Measurements from ENCODE around the gene ZNF319. TPM values are rescaled to one million over a fixed set of nuclear protein-coding genes. Genes with fewer than 3 reads are reported as not detected.
A peak's percentile ranks its signal among the peaks of the same experiment; 100 is the strongest.

ZNF319 gene
- total and polyA plus RNA-seq, 2 of the 13 experiments (the other 11 are each of a cell fraction or from before 2014, with no cell fraction given): 2.4 to 3.6 TPM

- no peak for FAIRE-seq
- Histone ChIP-seq H3K4me2 (ENCODE audit: low read depth, low read length) (no peak overlapping the region), H3K27ac (ENCODE audit: extremely low read length, insufficient read depth, low read length) (no peak overlapping the region), H3K36me3 (replicated peaks in 1 of 2; ENCODE audit: control insufficient read depth in 1 of 2, insufficient read depth in 2 of 2, low read length in 2 of 2) (no peaks in the 10 kb centered on the region), H3K9ac (ENCODE audit: insufficient read depth, low read depth, low read length) (no peak overlapping the region), H4K20me1 (ENCODE audit: insufficient read depth, low read length) (no peaks in the 10 kb centered on the region), H3K27me3 (ENCODE audit: control insufficient read depth in 1 of 2, insufficient read depth in 2 of 2, low read length in 2 of 2) (peaks cover 10 to 30% of the 10 kb centered on the region in 2 experiments; a peak in 4 of 5 replicates), H3K4me1 (ENCODE audit: insufficient read depth, low read length) (no peaks in the 10 kb centered on the region), H3K4me3 (replicated peaks in 1 of 3; ENCODE audit: insufficient read depth in 1 of 3, low read depth in 2 of 3, low read length in 3 of 3) (no peak overlapping the region), H3K9me3 (ENCODE audit: low read length) (no peaks in the 10 kb centered on the region), H3K79me2 (ENCODE audit: insufficient read depth, low read length) (no peaks in the 10 kb centered on the region), H2AFZ (ENCODE audit: low read length) (no peak overlapping the region)
- ATAC-seq: no peak
- CTCF ChIA-PET (ENCODE audit: low intra/inter-chr PET ratio, low total read pairs): no interaction called here
- DNase-seq (ENCODE audit: low spot score): no peak
- BruUV-seq (replicated peaks): no TSS peak
- intact Hi-C loops (cut with micrococcal nuclease; ENCODE audit: unreplicated experiment): no loop called here
- WGBS (ENCODE audit: low lambda C conversion rate): 0% methylated on average over 1 of the region's 1 CpG
- POLR2A ChIA-PET: no interaction called here
- no peak for TF ChIP-seq HES4 (CRISPR knock-in tag; IDR thresholded peaks at IDR 0.05; ENCODE audit: borderline replicate concordance)
- no peak for TF ChIP-seq SKI (IDR thresholded peaks at IDR 0.05; ENCODE audit: partially characterized antibody)
- no peak for TF ChIP-seq MEIS2 (CRISPR knock-in tag; IDR thresholded peaks at IDR 0.05)
- no peak for TF ChIP-seq ZNF672 (CRISPR knock-in tag; IDR thresholded peaks at IDR 0.05)
- TF ChIP-seq GLI4 (CRISPR knock-in tag; IDR thresholded peaks at IDR 0.05; ENCODE audit: borderline replicate concordance): no peak
- peak; percentile 53; the same call in 1 of the 2 replicates for TF ChIP-seq LCORL (IDR thresholded peaks at IDR 0.05)
- no peak for TF ChIP-seq LCORL (CRISPR knock-in tag; IDR thresholded peaks at IDR 0.05)
- in situ Hi-C loops (cut with HindIII; ENCODE audit: extremely low pct_ligation_motif_present, low pct_unique_long_range_greater_than_20kb): no loop called here
These were observed 28.6 kb downstream of the ZNF319 start for GRCh38 chr16:57971848-57972247.

DNA sequence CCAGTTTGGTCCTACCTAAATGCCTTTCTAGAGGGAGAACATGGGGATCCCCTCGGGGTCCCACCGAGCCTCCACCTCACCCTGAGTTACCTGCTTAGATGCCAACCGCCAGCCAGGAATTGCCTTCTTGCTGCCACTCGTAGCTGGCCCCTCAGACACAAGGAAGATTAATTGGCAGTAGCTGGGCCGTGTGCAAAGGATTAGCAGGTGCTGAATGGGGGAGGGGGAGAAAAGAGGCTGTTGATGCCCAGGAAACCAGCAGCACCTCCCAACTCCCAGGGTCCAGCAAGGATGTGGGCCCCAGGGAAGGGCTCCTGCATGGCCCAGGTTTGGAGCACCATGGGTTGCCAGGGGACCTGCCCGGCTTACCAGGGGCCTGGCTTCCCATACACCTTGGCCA is 29.5 kb downstream of the ZNF319 start, which contains the start of gene CNGB1:
CNGB1 (minus strand) TSS at position 159 of the 400 bp plus-strand sequence. CDS start 3,842 bp downstream, outside the sequence.
- no peak within 1 kb of the TSS for H3K27ac ChIP-seq (ENCODE audit: extremely low read length, insufficient read depth, low read length)
- H3K36me3 ChIP-seq (replicated peaks in 1 of 2; ENCODE audit: control insufficient read depth in 1 of 2, insufficient read depth in 2 of 2, low read length in 2 of 2): no peaks in the 10 kb centered on the region
- ChIA-PET CTCF (ENCODE audit: low intra/inter-chr PET ratio, low total read pairs) (no interaction called here), POLR2A (no interaction called here)
- no peaks in the 10 kb centered on the region for H4K20me1 ChIP-seq (ENCODE audit: insufficient read depth, low read length)
- in situ Hi-C loops (cut with HindIII; ENCODE audit: extremely low pct_ligation_motif_present, low pct_unique_long_range_greater_than_20kb) (no loop called here), intact Hi-C loops (cut with micrococcal nuclease; ENCODE audit: unreplicated experiment) (no loop called here)
- H3K4me2 ChIP-seq (ENCODE audit: low read depth, low read length): no peak within 1 kb of the TSS
- peaks cover 10 to 24% of the 10 kb centered on the region in 2 experiments; a peak in 4 of 5 replicates for H3K27me3 ChIP-seq (ENCODE audit: control insufficient read depth in 1 of 2, insufficient read depth in 2 of 2, low read length in 2 of 2)
- no peaks in the 10 kb centered on the region for H3K79me2 ChIP-seq (ENCODE audit: insufficient read depth, low read length)
- H2AFZ ChIP-seq (ENCODE audit: low read length): no peak within 1 kb of the TSS
- TF ChIP-seq, protein P1, sequence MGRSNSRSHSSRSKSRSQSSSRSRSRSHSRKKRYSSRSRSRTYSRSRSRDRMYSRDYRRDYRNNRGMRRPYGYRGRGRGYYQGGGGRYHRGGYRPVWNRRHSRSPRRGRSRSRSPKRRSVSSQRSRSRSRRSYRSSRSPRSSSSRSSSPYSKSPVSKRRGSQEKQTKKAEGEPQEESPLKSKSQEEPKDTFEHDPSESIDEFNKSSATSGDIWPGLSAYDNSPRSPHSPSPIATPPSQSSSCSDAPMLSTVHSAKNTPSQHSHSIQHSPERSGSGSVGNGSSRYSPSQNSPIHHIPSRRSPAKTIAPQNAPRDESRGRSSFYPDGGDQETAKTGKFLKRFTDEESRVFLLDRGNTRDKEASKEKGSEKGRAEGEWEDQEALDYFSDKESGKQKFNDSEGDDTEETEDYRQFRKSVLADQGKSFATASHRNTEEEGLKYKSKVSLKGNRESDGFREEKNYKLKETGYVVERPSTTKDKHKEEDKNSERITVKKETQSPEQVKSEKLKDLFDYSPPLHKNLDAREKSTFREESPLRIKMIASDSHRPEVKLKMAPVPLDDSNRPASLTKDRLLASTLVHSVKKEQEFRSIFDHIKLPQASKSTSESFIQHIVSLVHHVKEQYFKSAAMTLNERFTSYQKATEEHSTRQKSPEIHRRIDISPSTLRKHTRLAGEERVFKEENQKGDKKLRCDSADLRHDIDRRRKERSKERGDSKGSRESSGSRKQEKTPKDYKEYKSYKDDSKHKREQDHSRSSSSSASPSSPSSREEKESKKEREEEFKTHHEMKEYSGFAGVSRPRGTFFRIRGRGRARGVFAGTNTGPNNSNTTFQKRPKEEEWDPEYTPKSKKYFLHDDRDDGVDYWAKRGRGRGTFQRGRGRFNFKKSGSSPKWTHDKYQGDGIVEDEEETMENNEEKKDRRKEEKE (IDR thresholded peaks at IDR 0.05): no peak
- TF ChIP-seq MXD3 (CRISPR knock-in tag; IDR thresholded peaks at IDR 0.05) (no peak), ZKSCAN5 (CRISPR knock-in tag; IDR thresholded peaks at IDR 0.05) (no peak), GTF2F1 (IDR thresholded peaks at IDR 0.05; ENCODE audit: low read length) (no peak), ZNF138 (CRISPR knock-in tag; IDR thresholded peaks at IDR 0.05; ENCODE audit: low read depth) (no peak)
- TF ChIP-seq, protein P2, sequence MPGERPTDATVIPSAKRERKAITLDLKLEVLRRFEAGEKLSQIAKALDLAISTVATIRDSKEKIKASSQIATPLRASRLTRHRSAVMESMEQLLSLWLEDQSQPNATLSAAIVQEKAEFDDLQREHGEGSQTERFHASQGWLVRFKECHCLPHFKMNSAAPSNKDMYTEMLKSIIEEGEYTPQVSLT (CRISPR knock-in tag; IDR thresholded peaks at IDR 0.05; ENCODE audit: borderline replicate concordance, low read depth): no peak
- FAIRE-seq (no peak), DNase-seq (ENCODE audit: low spot score) (no peak), ATAC-seq (peak; percentile 31; the same call in 2 of the 3 replicates)
- H3K9me3 ChIP-seq (ENCODE audit: low read length): no peaks in the 10 kb centered on the region
- H3K4me3 ChIP-seq (replicated peaks in 1 of 3; ENCODE audit: insufficient read depth in 1 of 3, low read depth in 2 of 3, low read length in 3 of 3): no peak within 1 kb of the TSS
- 2% methylated on average over 5 of the region's 6 CpGs for WGBS (ENCODE audit: low lambda C conversion rate)
- H3K4me1 ChIP-seq (ENCODE audit: insufficient read depth, low read length): no peaks in the 10 kb centered on the region
- BruUV-seq (replicated peaks): no TSS peak
- no peak within 1 kb of the TSS for H3K9ac ChIP-seq (ENCODE audit: insufficient read depth, low read depth, low read length)
